Loucy (cell line): Measurements from ENCODE around the gene SDK1.

Experiments used
- H2AFZ ChIP-seq: fragments of 200-600 bp; sonication (generic); 2 replicates; pipeline ENCODE4 v1.6.0; 2016; ENCODE audit warnings: antibody characterized with exemption, mild to moderate bottlenecking, low read length, moderate library complexity
- H3F3A ChIP-seq: fragments of 200-600 bp; 2 replicates; pipeline ENCODE4 v1.6.0; 2016; ENCODE audit warnings: antibody characterized with exemption, low read depth, mild to moderate bottlenecking
- H3K27me3 ChIP-seq: fragments of 200-600 bp; sonication (generic); 2 replicates; pipeline ENCODE4 v1.6.1; 2014; ENCODE audit warnings: low read length, mild to moderate bottlenecking; ENCODE audit not compliant: insufficient read depth, poor library complexity, severe bottlenecking
- H3K36me3 ChIP-seq: fragments of 200-600 bp; sonication (generic); 2 replicates; pipeline ENCODE4 v1.6.1; 2016; ENCODE audit warnings: low read length; ENCODE audit not compliant: insufficient read depth
- H3K4me1 ChIP-seq: fragments of 200-600 bp; sonication (generic); 2 replicates; pipeline ENCODE4 v1.5.1; 2014; ENCODE audit warnings: low read length, mild to moderate bottlenecking; ENCODE audit not compliant: insufficient read depth, poor library complexity, severe bottlenecking
- H3K4me2 ChIP-seq: fragments of 200-600 bp; sonication (generic); 2 replicates; pipeline ENCODE4 v1.6.0; 2014; ENCODE audit warnings: antibody characterized with exemption, low read length, low read depth, mild to moderate bottlenecking; ENCODE audit not compliant: poor library complexity, severe bottlenecking
- H3K4me3 ChIP-seq: fragments of 200-600 bp; sonication (generic); 2 replicates; pipeline ENCODE4 v1.5.1; 2014; ENCODE audit warnings: low read length, mild to moderate bottlenecking, mixed read lengths; ENCODE audit not compliant: poor library complexity, severe bottlenecking
- H3K79me2 ChIP-seq: fragments of 200-600 bp; sonication (generic); 2 replicates; pipeline ENCODE4 v1.6.1; 2014; ENCODE audit warnings: low read length; ENCODE audit not compliant: insufficient read depth
- H3K9ac ChIP-seq: fragments of 200-600 bp; sonication (generic); 2 replicates; pipeline ENCODE4 v1.6.0; 2014; ENCODE audit warnings: mild to moderate bottlenecking, low read depth, low read length, moderate library complexity; ENCODE audit not compliant: poor library complexity, severe bottlenecking
- H3K9me2 ChIP-seq: fragments of 200-600 bp; sonication (generic); replicated peaks from 2 replicates; pipeline ENCODE4 v1.6.1; 2016; ENCODE audit warnings: low read depth, low read length, mixed read lengths
- H3K9me3 ChIP-seq: fragments of 200-600 bp; sonication (generic); 2 replicates; pipeline ENCODE4 v1.6.1; 2014; ENCODE audit warnings: mild to moderate bottlenecking, antibody characterized with exemption, low read length, low read depth; ENCODE audit not compliant: insufficient read depth
- H4K20me1 ChIP-seq: fragments of 200-600 bp; sonication (generic); 2 replicates; pipeline ENCODE4 v1.6.0; 2014; ENCODE audit warnings: antibody characterized with exemption, low read length, mild to moderate bottlenecking; ENCODE audit not compliant: insufficient read depth, poor library complexity, severe bottlenecking
- CTCF ChIP-seq: fragments of 200-600 bp; sonication (generic); conservative IDR thresholded peaks from 2 replicates; pipeline ENCODE4 v1.5.1; 2014; ENCODE audit warnings: mild to moderate bottlenecking, antibody characterized with exemption, low read length
- EZH2phosphoT487 ChIP-seq: fragments of 200-600 bp; IDR thresholded peaks from 2 replicates; pipeline ENCODE4 v1.6.1; 2018; ENCODE audit warnings: antibody characterized with exemption, mild to moderate bottlenecking, moderate library complexity, borderline replicate concordance

The SDK1 gene

DNA sequence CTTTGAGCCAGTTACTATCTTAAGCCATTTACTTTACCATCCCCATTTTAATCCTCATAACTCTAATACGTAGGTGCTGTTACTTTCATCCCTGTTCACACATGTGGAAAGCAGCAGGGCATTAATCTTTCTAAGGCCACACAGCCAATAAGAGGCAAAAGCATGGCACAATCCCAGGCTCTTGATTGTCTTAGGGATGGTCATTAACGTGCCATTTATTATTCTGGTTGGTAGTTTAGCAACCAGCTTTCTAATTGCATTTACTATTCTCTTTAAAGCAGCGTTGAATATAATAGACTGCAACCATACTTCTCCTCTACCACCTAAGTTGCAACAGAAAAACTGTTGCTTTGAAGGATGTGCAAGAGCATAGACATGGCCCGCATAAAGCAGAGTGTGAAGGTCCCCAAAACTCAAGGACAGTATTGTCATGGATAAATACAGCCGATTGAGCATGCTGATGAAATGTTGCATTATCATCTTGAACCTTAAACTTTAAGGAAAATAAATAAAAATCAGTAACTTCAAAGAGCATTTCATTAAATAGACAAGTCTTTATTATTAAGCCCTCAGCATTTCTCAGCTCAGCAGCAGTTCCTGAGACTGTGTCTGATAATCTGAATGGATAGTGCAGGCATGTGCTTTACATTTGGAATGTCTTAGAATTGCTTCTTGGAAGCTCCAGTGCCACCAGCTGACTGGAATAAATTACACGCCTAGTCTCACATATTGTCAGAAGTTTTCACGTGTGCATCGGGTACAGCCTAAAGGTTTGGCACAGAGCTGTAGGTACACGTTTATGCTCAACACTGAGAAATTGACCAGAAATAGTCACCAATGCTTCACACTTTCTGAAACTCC lies 467.1 kb downstream of the SDK1 start:
- Histone ChIP-seq H3K9me2 (no peaks in the 10 kb centered on the region), H2AFZ (no peak overlapping the region), H3F3A (no peaks in the 10 kb centered on the region), H3K9ac (no peak overlapping the region), H3K4me1 (no peaks in the 10 kb centered on the region), H3K4me2 (no peak overlapping the region), H3K27me3 (no peaks in the 10 kb centered on the region), H3K36me3 (no peaks in the 10 kb centered on the region), H3K9me3 (no peaks in the 10 kb centered on the region), H3K4me3 (no peak overlapping the region), H3K79me2 (no peaks in the 10 kb centered on the region), H4K20me1 (no peaks in the 10 kb centered on the region)
- TF ChIP-seq EZH2phosphoT487 (no peak), CTCF (no peak)

GRCh38 chr7:3771906-3772305 lies 470.9 kb downstream of the SDK1 start:
- no peak overlapping the region for H2AFZ ChIP-seq
- no peaks in the 10 kb centered on the region for H3K79me2 ChIP-seq
- H3F3A ChIP-seq, result no peaks in the 10 kb centered on the region
- no peaks in the 10 kb centered on the region for H3K9me2 ChIP-seq
- TF ChIP-seq CTCF (no peak), EZH2phosphoT487 (no peak)
- no peaks in the 10 kb centered on the region for H3K36me3 ChIP-seq
- H3K27me3 ChIP-seq, result no peaks in the 10 kb centered on the region
- no peak overlapping the region for H3K9ac ChIP-seq
- H3K4me1 ChIP-seq, result no peaks in the 10 kb centered on the region
- H3K4me2 ChIP-seq, result no peak overlapping the region
- H3K9me3 ChIP-seq, result no peaks in the 10 kb centered on the region
- no peak overlapping the region for H3K4me3 ChIP-seq
- H4K20me1 ChIP-seq, result no peaks in the 10 kb centered on the region

DNA sequence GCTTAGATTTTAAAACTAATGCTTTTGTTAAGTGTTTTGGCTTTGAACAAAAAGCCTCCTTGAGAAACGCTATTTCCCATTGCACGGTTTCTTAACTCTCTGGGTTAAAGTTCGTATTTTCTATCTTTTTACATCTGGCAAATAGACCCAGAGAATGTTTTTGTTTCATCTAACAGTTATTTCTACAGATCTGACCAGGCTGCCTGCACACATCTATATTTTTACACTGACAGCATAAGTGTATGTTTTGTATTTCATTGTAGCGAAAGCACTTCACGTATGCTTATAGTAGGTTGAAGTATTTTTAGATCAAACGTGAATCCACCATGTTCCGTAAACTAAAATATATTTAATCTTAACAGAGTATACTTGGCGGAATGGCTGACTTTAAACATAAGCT lies 477.3 kb downstream of the SDK1 start:
- no peaks in the 10 kb centered on the region for H3F3A ChIP-seq
- H2AFZ ChIP-seq, result no peak overlapping the region
- H3K9ac ChIP-seq, result no peak overlapping the region
- H3K4me2 ChIP-seq, result no peak overlapping the region
- H3K4me1 ChIP-seq, result no peaks in the 10 kb centered on the region
- H3K9me3 ChIP-seq, result peaks cover 14% of the 10 kb centered on the region; the same call in 1 of the 2 replicates
- H4K20me1 ChIP-seq, result no peaks in the 10 kb centered on the region
- no peak for TF ChIP-seq CTCF
- no peak for TF ChIP-seq EZH2phosphoT487
- no peak overlapping the region for H3K4me3 ChIP-seq
- H3K36me3 ChIP-seq, result no peaks in the 10 kb centered on the region
- no peaks in the 10 kb centered on the region for H3K9me2 ChIP-seq
- H3K27me3 ChIP-seq, result no peaks in the 10 kb centered on the region
- H3K79me2 ChIP-seq, result no peaks in the 10 kb centered on the region
